Breast epithelium (tissue), 3 donors: ENCODE data around the gene RAPH1.

Experiments used
- POLR2A ChIP-seq: fragments of 450-650 bp; IDR thresholded peaks from one replicate; pipeline ENCODE4 v1.6.1; 2016; ENCODE audit warnings: antibody characterized with exemption, mild to moderate bottlenecking, moderate library complexity
- POLR2AphosphoS5 ChIP-seq, 3 donors: sonication (generic); formaldehyde crosslinking; IDR thresholded peaks; one replicate each; pipeline ENCODE4 v1.6.1; 2017; ENCODE audit warnings: antibody characterized with exemption in 3 of 3
- TF ChIP-seq, protein P1 (sequence below), 3 donors: fragments of 450-650 bp; IDR thresholded peaks; one replicate each; pipeline ENCODE4 v1.5.1; 2016 to 2017; ENCODE audit warnings: antibody characterized with exemption in 3 of 3, mild to moderate bottlenecking in 3 of 3, moderate library complexity in 3 of 3

DNA sequence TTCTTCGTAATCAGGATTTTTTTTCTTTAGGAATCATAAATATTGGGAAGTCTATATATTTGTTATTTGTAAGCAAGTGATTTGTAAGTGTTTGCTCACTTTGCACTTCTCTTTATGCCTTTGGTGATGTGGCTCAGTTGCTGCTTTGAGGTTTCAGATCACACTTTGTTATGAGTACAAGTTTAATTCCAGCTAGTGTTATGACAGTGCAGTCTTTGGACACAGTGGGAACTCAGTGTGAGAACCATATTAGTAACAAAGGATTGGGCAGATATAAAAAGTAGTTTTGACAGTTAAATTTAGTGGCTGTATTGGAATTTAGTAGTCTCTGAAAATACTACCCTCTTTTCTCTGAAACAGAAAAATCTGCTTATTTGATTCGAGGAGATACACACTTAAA is 139.2 kb downstream of the RAPH1 start:
- TF ChIP-seq, protein P1, sequence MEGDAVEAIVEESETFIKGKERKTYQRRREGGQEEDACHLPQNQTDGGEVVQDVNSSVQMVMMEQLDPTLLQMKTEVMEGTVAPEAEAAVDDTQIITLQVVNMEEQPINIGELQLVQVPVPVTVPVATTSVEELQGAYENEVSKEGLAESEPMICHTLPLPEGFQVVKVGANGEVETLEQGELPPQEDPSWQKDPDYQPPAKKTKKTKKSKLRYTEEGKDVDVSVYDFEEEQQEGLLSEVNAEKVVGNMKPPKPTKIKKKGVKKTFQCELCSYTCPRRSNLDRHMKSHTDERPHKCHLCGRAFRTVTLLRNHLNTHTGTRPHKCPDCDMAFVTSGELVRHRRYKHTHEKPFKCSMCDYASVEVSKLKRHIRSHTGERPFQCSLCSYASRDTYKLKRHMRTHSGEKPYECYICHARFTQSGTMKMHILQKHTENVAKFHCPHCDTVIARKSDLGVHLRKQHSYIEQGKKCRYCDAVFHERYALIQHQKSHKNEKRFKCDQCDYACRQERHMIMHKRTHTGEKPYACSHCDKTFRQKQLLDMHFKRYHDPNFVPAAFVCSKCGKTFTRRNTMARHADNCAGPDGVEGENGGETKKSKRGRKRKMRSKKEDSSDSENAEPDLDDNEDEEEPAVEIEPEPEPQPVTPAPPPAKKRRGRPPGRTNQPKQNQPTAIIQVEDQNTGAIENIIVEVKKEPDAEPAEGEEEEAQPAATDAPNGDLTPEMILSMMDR (IDR thresholded peaks at IDR 0.05), result no peak
- TF ChIP-seq POLR2A (no peak), POLR2AphosphoS5 (IDR thresholded peaks at IDR 0.05) (no peak)
